GM19463 (cell line): Measurements from ENCODE around the gene MFSD2B.

Experiments used
- ATAC-seq: cut with Tn5 transposase; IDR thresholded peaks from one replicate; pipeline ENCODE4 v1.9.1; 2021; ENCODE audit warnings: mild to moderate bottlenecking, moderate library complexity; ENCODE audit not compliant: unreplicated experiment

MFSD2B gene

DNA sequence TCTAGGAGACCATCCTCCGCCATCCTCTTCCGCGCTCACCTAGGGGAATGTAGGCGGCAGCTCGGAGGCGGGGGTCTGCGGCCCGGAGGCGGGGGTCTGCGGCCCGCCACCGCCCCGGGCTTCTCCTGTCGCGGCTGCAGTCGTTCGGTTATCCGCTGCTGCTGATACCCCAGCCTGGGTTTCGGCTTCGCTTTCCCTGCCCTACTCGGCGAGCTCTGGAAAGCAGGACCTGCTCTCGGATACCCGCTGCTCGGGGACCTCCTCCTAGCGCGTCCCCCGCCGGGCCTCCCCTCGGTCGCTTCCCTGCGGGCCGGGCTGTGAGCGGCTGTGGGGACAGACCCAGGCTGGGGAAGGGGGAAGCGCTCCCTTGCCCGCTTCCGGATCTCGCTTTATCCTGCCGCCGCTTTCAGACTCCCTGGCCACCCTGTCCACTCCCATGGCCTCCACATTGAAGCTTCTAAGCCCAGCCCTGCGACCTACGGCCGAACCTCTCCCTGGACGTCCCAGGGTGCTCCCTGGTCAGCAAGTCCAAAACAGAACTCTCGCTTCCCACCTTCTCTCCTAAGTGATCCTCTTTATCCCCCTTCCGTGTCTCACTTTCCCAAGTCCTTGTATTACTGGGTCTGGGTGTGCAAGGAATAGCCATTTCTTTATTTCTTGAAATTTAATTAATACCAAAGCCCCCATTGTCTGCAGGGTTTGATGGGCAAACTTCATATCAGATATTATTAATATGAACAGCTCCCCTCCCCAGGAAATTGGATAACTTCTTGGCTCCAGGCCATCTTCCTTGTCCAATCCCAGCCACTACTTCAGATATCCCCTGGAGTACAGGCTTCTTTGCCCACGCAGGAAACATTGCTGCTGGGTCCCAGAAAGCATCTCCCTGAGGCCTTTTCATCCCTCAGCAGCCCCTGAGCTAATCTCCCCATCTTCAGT is 40.4 kb downstream of the MFSD2B start:
- ATAC-seq = no peak

DNA sequence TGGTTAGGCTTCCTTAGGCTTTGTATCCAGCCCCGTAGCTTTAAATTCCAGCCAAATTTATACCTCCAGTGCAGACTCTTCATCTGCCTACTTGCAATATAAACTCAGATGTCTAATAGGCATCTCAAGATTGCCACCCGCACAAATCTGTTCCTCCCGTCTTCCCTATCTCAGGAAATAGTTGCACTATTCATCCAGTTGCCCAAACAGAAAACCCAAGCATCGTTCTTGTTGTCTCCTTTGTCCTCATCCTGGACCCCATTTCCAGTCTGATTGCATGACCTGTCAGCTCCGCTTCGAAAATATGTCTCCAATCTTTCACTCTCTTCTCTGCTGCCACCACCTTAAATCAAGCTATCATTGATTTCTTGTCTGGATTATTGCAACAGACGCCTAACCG is 41.9 kb downstream of the MFSD2B start:
- no peak for ATAC-seq

GRCh38 chr2:24052951-24053350 is 43.1 kb downstream of the MFSD2B start:
- ATAC-seq = no peak

DNA sequence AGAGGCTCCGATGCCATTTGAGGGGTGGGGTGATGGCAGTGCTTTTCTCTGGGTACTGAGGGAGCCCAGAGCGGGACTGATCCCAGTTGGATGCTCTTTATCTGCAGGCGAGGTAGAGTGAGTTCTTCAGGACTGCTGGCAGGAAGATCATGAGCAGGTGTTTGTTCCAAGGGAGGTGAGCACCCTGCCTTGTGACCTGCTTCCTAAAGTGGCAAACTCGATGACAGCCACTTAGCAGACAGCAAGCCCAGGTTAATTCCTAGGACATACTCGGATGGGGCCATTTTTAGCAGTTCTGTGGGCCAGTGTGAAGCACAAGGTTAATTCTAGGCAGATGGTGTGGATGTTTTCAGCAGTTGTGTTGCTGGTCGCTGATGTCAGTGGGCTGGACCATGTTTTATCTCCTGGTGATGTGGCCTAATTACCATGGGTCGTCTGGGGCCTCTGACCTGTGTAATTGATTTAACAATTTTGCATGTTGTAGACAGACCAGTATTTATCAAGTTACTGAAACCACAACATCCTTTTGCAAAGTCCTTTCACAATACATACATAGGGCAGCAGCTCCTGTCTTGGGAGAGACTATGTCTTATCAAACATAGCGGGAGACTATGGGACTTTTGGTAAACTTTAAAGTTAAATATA is 44.6 kb downstream of the MFSD2B start:
- no peak for ATAC-seq

DNA sequence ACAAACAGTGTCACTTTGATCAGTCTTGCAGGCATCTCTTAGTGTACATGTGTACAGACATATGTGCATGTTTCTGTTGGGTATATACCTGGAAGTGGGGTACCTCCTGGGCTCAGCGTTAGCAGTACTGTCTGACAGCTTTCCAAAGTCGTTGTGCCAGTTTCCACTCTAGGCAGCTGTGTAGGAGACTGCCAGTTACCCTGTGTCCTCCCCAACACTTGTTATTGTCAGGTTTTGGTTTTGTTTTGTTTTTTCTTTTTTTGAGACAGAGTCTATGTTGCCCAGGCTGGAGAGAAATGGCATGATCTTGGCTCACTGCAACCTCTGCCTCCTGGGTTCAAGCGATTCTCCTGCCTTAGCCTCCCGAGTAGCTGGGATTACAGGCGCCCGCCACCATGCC is 45.9 kb downstream of the MFSD2B start:
- no peak for ATAC-seq

DNA sequence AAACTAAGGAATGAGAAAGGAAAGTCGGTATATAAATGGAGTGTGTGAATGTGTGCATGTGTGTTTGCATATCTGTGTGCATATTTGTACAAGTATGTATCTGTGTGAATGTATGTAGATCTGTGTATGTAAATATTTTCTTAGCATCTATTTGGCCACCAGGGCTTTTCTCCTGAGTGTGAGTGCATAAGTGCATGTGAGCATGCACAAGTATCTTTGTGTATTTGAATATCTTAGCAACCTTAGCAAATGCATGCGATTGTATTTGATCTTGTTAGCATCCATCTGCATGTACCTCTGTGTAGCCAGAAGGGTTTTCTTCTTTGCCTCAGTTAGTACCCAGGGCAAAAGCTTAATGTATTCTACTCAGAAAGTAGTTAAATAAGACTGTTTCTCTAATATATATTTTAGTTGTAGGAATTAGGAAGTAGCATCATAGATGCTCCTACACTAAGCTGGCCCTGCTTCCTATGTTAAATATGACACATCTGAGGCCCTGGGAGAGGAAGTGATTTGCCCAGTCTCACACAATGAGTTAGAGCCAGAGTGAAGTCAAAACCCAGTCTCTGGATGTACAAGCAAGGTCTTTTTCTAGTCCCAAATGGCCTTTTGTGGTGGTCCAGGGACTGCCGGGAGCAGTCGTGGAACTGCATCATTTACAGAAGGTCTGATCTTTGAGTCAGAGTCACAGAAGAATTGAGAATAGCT is 48.8 kb downstream of the MFSD2B start:
- no peak for ATAC-seq

GRCh38 chr2:24065341-24065740 is 55.5 kb downstream of the MFSD2B start:
- ATAC-seq = no peak

GRCh38 chr2:24072259-24072658 is 62.4 kb downstream of the MFSD2B start:
- ATAC-seq = no peak

- ATAC-seq = no peak
These were observed 63.9 kb downstream of the MFSD2B start for GRCh38 chr2:24073816-24074215.

DNA sequence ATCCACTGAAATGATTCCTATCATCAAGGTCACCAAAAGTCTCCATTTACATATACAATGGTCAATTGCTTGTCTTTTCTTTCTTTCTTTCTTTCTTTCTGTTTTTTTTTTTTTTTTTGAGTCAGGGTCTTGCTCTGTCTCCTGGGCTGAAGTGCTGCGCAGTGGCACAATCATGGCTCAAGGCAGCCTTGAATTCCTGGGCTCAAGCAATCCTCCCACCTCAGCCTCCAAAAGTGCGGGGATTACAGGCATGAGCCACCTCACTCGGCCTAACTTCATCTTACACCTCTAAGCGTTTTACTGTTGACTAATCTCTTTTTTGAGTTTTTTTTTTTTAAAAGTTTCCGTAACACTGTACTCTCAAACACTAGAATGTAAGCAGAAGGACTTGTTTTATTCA is 65.4 kb downstream of the MFSD2B start:
- ATAC-seq = no peak
